Activated CD4-positive, CD25-positive, alpha-beta regulatory T cell treated with anti-CD3 and anti-CD28 coated beads, Interleukin-2, amount 50 U/mL, for 72 hours (primary cell): ENCODE results near the gene SEC24C.

Experiments used
- DNase-seq: peaks from one replicate; pipeline ENCODE4 v3.0.0; 2021

The SEC24C gene

GRCh38 chr10:73814896-73815718 is 70.9 kb downstream of the SEC24C start:
- DNase-seq, result no peak

GRCh38 chr10:73815719-73816030 is 71.5 kb downstream of the SEC24C start:
- DNase-seq, result no peak

GRCh38 chr10:73816917-73817729 is 73.0 kb downstream of the SEC24C start:
- no peak for DNase-seq

GRCh38 chr10:73817826-73818225 is 73.7 kb downstream of the SEC24C start:
- no peak for DNase-seq

- DNase-seq, result no peak
Measured at GRCh38 chr10:73818402-73818801, 74.2 kb downstream of the SEC24C start.

GRCh38 chr10:73819081-73819480 is 74.9 kb downstream of the SEC24C start:
- no peak for DNase-seq

- no peak for DNase-seq
Measured at GRCh38 chr10:73819513-73820093, 75.4 kb downstream of the SEC24C start.
